SHP77 treated with DMSO at 0.1 percent for 48 hours (cell line): ENCODE results near the gene GALNT15.

Experiments used
- DNase-seq: peaks from one replicate; lab custom pipeline; 2025; lab: John Stamatoyannopoulos, UW

The GALNT15 gene

DNA sequence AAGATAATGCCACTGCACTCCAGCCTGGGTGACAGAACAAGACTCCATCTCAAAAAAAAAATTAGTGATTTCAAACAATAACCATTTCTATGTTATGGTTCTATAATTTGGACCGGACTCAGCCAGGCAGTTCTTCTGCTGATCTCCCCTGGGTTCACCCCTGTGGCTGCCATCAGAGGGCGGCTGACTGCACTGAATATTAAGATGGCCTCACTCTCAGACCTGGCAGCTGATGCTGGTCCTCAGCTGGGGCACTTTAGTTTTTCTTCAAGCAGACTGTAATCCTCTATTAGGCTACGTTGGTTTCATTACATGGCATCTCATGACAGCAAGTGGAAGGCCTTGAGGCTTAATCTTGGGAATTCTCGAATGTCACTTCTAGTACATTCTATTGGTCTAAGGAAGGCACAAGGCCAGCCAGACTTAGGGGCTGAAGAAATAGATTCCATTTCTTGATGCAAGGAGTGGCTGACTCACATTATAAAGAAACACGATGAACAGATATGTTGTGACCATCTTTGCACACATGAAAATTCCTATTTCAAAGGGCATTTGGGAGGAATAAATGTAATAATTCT, 12.8 kb downstream of the GALNT15 start:
- DNase-seq = no peak

DNA sequence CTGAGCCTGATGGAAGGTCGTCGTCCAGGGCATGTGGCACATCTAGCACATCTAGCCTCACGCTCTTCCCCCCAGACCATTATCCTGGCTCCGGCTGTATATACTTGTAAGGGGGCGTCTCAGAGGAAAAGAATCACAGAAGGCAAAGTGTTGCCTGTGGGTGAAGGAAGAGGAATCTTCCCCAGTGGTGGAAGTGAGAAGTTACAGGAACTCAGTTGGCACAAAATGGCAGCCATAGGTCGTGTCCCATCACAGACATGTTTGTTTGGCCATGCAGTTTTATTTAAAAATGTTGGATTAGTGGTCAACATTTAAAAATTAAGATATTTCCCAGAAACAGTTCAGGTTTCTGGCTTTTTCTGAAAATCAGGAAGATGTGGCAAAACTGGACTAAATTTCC, 13.6 kb downstream of the GALNT15 start:
- no peak for DNase-seq

DNA sequence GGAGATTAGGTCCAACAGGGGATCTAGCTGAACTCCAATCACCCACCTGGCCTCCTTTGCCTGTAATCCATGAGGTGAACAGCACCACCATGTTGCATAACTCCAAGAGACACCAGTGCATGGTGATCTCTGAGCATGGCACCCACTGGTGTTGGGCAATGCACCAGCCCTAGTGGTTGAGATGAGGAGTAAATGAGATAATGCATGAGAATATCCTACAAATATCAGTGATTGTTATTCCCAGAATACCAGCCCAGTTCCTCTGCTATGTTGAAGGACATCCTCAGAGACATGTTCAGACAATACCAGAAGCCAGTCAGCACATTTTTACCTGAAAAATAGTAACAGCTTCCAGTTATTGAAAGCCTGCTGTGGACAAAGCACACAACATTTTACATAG, 14.7 kb downstream of the GALNT15 start:
- no peak for DNase-seq

DNA sequence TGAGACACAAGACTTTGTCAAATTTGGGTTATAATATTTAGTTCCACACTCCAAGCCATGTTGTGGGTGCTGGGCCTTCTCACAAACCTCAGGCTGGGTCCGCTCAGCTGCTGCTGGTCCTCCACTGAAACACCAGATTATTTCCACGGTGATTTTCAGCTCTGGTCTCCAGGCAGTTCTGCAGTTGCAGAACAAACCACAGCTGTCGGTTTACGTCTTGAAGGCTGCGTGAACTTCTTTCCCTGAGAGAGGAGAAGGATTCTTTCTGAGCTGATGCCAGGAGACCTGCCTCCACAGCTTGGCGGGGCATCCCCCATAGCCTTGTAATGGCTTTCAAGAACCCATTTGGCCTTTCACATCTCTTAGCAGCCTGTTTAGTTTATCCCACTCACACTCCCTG, 16.2 kb downstream of the GALNT15 start:
- no peak for DNase-seq

DNA sequence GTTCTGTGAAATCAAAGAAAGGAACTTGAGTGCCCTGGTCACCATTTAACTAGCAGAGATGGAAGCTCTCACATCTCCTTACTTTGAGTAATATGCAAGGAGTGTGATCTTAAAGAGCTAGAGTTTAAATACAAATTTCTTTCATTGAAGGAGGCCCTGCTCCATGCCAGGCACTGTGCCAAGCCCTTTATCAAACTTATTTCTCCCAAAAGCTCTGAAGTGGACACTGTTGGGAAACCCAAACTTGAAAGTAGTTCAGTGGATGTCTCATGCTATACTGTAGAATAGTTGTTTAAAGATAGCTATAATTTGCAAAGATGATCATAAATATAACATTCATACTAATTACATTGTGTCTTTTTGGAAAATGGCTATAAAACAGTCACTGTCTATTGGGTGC, 17.1 kb downstream of the GALNT15 start:
- DNase-seq = no peak

DNA sequence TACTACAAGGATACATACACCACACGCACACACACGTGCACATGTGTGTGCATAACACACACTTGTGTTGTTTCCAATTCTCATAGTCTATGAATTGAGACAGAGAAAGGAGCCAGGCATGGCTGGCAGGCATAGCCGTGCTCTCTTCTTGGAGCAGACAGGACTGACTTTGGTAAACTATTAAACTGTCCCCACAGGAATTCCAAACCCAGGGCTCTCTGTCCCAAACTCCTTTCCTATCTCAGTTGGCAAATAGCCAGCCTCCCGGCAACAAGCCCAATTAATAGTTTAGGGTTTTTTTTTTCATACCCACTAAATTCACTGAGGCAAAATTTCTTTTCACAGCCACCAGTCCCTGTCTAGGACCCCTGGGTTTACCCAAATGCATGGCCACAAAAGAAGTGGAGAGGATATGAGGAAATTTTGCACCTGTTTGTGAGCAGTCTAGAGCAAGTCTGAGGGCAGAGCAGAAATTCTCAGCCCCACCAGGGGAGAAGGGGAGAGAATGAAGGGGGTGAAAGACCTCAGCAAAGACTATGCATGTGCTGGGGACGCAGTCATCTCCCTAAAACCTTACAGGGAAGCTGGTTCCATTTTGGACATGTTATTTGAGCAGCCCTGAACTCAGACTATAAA, 17.8 kb downstream of the GALNT15 start:
- DNase-seq = no peak

DNA sequence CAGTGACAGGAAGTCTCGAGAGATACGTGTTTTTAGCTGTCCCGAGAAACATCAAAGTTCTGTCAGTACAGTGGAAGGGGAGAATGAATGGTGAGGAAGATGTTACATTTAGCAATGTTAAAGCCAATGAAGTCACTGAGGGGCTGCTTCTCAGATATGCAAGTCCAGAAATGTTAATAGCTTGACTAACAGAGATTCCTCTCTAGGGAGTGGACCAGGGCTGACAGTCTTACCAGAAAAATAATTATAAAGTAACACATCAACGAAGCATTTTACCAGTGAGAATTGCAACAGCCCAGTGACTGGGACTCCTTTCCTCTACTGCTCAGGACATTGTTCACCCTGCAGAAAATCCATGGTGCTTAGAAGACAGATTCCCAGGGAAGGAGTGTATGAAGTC, 23.9 kb downstream of the GALNT15 start:
- no peak for DNase-seq

DNA sequence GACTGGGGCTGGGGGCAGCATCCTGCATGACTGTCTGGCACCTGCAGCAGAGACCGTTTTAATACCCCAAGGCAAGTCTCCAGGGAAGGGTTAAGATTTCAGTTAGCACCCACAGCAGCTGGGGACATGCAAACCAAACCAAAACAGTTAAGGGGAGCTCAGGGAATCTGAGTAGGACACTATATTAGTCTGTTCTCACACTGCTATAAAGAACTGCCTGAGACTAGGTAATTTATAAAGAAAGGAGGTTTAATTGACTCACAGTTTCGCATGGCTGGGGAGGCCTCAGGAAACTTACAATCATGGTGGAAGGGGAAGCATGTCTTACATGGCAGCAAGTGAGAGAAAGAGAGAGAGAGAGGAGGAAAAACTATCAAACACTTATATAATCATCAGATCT, 25.3 kb downstream of the GALNT15 start:
- no peak for DNase-seq

DNA sequence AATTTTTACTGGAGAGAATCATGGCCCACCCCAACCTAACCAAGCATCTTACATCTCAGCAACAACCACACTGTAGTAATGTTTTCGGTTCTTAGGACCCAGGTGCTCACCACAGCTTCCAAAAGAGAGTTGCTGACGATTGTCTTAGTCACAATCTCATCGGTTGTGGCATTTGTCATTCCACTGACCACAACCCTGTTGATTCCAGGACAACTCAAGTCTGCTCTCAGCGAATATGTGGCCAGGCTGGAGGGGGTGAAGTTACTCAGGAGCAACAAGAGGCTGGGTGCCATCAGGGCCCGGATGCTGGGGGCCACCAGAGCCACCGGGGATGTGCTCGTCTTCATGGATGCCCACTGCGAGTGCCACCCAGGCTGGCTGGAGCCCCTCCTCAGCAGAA, 25.9 kb downstream of the GALNT15 start:
- DNase-seq = no peak

DNA sequence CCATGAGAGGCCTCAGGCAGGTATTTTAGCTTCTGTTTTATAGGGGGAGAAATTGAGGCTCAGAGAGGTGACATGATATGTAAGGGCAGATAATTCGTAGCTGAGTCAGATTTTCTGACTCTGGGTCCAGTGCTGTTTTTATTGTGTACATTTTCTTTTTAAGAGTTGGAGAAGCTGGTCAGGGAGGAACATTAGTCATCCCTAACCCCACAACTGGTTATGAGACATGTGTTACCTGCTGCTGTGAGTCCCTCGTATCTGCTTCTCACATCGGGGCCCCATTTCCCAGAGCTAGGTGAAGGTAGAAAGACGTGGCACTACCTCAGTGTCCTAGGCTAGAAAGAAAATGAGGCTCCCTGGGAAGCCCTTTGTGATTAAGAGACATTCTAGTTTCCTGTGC, 28.6 kb downstream of the GALNT15 start:
- no peak for DNase-seq

DNA sequence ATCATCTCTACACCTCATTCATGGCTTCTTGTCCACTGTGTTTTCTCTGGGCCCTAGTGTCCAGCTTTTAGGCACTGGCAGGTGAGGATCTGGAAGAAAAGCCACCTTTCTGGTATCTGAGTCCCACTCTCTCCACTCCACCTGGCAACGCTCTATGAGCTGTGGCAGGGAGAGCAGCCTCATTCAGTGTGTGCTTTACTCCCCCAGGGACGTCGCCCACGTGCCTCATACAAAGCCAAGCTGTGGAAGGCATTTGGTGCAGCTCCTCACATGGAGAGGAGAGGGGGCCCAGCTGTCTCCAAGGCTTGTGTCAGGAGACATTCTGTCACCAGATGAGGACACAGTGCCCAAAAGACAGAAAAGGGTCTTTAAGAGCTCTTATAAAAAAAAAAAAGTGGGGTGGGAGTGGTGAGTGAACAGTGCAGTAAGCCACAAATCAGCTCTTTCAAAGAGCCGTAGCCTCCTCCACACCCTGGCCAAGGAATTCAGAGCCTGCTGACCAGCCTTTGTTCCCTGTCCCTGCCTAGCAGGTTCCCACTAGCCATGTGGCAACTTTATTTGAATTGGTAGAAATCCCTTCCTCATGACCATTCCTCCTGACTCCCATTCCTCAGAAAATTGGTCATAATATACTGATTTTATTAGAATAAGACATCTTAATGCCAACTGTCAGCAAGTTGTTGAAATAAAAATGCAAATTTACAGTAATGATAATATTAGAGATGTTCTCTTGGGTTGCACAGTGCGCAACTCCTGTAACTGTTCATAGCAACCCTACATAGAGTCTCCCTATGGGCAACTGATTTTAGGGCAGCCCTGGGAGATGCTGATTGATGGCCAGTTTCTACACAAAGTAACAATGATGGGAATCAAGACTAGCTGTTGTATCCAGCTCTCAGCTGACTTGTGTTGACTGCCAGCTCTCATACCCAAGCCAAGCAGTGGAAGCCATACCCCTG, 29.5 kb downstream of the GALNT15 start:
- no peak for DNase-seq

DNA sequence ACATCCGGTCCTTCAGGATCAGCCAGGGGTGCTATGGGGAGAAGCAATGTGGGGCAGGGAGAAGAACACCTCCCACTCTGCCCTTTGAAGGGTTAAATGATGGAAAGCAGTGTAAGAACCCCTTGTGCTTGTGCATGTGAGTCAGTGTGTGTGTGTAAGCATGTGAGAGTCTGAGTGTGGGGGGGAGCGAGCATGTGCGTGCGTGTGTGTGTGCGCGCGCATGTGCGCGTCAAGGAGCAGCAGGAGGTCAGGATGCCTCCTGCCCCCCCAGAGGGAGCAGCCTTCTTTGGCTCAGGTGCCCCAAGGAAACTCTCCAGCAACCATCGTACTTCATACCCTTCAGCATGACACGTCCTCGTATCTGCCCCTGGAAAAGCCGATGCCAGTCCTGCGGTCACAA, 30.3 kb downstream of the GALNT15 start:
- DNase-seq = no peak

DNA sequence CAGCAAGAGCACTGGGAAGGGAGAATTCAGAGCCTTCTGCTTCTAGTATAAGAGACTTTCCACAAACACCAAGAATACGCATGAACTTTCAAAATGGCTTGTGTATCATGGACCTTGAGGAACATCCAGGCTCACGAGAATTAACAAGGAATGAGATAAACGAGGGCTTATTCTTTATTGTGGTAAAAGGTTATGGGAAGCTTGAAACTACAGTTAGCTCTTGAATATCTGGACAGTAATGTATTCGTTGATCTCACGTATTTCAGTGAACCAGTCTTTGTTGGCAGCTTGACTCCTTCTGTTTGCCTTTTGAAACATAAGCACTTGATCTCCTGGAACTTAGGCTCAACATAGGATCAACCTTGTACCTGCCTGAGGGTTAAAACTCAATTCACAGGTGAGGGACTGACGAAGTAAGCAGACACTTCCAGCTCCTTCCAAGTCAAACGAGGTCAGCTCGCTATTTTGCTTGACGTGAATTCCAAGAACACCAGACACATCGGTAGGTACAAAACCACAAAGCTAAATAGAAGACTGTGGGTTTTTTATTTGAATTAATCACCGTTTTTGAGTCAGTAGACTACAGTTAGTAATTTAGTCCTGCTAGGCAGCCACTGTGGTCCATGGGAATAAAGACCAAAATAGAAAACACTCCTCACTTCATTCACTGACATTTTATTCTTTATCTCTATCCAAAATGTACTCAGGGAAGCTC, 30.8 kb downstream of the GALNT15 start:
- DNase-seq = no peak

DNA sequence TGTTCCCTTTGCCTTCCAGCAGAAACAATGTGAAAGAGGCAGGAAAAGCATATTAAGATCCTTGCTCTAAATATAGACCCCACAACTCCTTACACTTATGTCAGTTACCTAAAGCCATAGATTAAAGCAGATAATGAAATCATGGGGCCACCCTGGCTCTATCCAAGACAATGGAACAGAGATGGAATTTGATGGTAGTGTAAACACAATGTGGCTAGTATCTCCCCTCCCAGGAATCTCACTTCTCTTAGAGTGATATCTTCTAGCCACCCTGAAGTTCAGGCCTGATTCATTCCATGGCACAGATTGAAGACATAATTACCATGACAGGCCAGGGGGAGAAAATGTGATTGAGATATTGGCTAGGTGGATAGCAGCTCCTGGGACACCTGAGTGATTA, 32.6 kb downstream of the GALNT15 start:
- no peak for DNase-seq

DNA sequence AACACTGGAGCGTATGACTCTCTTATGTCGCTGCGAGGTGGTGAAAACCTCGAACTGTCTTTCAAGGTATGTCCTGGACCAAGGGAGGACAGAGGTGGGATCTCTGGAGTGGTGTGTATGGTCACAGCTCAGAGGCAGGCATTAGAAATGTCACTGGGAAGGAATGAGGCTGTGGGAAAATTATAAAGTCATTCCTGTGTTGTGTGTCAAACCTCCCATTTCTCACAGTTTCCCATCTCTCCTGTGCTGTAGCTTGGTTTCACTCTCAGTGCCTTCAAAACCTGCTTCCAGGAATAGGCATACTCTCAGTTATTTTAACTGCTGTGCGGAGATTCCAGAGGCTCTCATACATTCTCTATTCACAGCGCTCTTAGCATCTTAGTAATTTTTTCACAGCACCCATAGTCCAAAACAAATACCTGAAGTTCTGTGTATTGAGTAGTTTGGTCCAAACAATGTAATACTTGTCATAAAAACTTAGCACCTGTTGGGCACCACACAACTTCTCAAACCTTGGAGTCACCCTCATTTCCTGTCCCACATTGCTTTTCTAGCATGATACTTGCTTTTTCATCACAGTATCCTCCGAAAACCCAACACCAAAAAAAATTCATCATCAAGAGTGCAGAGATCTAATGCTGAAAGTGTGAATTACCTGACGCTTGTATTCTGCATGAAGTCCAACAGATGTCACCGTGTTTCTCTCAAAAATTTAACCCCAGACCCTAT, 36.9 kb downstream of the GALNT15 start:
- no peak for DNase-seq

DNA sequence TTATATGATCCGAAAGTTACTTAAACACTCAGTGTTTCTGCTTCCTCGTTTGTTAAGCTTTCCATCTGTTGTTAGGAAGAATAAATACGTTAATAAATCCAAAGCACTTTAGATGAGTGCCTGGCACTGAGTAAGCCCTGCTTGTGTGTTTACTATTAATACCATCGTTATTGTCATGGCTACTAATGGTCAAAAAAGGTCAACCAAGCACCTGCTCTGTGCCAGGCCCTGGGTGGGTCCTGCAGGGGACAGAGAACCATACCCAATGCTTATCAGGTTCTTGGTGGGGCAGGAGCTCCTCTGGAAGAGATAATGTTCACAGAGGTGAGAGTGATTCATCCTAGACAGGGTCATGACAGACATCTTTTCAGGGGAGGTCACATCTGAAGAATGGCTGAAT, 39.9 kb downstream of the GALNT15 start:
- DNase-seq = no peak

DNA sequence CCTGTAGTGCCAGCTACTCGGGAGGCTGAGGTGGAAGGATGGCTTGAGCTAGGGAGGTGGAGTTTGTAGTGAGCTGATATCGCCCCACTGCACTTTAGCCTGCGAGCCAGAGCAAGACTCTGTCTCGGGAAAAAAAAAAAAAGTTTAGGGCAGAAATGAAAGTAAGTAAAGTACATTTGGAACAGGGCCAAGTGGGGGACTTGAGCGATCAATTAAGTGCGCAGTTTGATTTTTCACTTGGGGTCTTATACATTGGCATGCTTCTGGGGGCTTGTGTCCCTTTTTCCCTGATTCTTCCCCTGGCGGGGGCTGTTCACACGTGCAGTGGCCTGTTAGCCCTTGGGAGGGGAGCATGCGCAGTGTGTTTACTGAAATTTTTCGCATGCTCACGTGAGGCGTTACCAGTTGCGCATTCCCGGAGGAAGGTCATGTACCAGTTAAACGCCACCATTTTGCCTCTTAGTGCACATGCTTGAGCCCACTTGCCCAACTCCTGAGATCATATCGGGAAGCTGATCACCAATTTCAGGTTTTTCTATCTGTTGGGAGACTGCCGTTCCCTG, 42.0 kb downstream of the GALNT15 start:
- no peak for DNase-seq

DNA sequence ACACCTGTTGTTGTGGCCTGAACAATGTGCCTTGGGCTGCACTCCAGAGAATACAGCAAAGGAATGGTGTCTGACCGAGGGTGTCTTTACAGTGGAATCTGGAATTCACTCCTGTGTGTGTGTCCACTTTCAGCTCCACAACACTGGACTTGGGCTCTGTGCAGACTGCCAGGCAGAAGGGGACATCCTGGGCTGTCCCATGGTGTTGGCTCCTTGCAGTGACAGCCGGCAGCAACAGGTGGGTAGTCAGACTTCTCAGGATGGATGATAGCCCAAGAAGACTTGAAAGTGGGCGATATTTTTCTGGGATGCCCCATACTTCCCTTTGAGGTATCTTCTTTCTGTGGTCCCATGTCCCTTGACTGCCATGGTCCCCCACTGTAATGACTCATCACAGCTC, 45.3 kb downstream of the GALNT15 start:
- DNase-seq = no peak

DNA sequence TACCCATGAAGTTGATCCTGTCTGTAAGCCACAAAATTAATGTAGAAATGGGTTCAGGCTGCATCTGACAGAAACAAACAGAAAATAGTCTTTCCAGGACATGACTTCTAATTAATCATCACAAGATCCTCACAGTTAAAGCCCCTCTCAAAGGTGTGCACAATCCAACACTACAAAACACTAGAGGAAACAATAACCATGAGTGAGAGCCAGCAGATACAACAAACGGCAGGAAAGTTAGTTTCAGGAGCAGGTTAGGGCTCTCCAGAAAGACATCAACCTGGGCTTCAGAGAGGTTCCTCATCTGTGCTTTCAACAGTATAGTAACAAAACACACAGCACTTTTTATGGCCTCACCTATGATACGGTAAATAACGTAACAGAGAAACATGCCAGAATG, 47.5 kb downstream of the GALNT15 start:
- no peak for DNase-seq

DNA sequence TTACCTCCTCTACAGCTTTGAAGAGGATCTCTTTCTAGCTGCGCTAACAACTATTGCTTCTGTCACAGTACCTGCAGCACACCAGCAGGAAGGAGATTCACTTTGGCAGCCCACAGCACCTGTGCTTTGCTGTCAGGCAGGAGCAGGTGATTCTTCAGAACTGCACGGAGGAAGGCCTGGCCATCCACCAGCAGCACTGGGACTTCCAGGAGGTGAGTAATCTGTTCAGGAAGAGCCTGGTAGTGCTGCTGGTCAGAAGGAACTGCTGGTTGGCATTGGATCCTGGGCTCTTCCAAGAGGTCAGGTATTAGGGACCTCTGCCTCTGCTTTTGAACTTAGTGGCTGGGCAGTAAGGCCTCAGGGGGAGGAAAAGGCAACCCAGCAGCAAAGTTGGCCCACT, 48.1 kb downstream of the GALNT15 start:
- no peak for DNase-seq

DNA sequence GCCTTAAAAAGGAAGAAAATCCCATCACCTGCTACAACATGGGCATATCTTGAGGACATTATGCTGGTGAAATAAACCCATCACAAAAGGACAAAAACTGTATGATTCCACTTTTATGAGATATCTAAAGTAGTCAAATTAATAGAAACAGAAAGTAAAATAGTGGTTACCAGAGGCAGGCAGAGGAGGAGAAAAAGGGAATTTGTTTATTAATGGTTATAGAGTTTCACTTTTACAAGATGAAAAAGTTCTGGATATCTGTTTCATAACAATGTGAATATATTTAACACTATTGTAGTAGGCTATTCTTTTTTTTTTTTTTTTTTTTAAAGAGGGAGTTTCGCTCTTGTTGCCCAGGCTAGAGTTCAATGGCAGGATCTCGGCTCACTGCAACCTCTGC, 49.8 kb downstream of the GALNT15 start:
- no peak for DNase-seq

DNA sequence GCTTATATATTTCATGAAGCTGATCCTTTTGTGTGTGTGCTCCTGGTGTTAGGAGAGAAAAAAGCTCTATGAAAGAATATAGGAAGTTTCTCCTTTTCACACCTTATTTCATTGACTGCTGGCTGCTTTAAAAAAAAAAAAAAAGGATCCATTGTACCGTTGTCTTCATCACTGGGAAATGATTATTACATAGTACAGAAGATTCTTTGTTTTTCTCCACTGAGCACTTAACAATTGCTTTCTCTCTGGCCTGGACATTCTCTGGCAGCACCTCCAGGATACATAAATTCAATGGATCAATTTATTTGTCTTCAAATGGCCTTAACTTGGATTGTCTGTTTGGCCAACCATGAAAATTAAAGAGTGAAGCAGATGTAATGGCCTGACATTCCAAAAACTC, 53.1 kb downstream of the GALNT15 start:
- DNase-seq = no peak
